B cell (primary cell): ENCODE data around the gene KIAA0319L. TPM values are rescaled to one million over a fixed set of nuclear protein-coding genes. Genes with fewer than 3 reads are reported as not detected.

Experiments used
- ATAC-seq: fragments of 200-7000 bp; cut with Tn5 transposase; one replicate; pipeline ENCODE4 v1.10.0; 2021; ENCODE audit warnings: low read depth, mild to moderate bottlenecking, moderate number of reproducible peaks, moderate library complexity
- CTCF ChIA-PET: fragments of 350-600 bp; sonication (Branson Sonifier 250); formaldehyde crosslinking; loops from one replicate; lab custom pipeline; 2021; ENCODE audit warnings: antibody characterized with exemption, inconsistent platforms; lab: Charles Lee
- POLR2A ChIA-PET: fragments of 350-600 bp; sonication (Branson Sonifier 250); formaldehyde crosslinking; loops from one replicate; lab custom pipeline; 2021; ENCODE audit warnings: antibody characterized with exemption; lab: Charles Lee
- DNase-seq: peaks from one replicate; pipeline ENCODE4 v3.0.0; 2013
- H2AFZ ChIP-seq: 2 replicates; pipeline ENCODE4 v1.6.1; 2012; ENCODE audit warnings: mild to moderate bottlenecking, low read depth, low read length; ENCODE audit not compliant: insufficient read depth, poor library complexity, severe bottlenecking
- H3K27ac ChIP-seq, 2 donors: 1 replicate in 1 of 2; 2 replicates in 1 of 2; pipeline ENCODE4 v1.5.1; 2012 to 2013; ENCODE audit warnings: low read length in 2 of 2, mild to moderate bottlenecking in 2 of 2, moderate library complexity in 1 of 2
- H3K27me3 ChIP-seq, 4 experiments: fragments of 200-600 bp in 1 of 4; sonication (generic) in 1 of 4; replicated peaks in 1 of 4; 1 replicate in 2 of 4; 2 replicates in 2 of 4; pipeline versions ENCODE4 v1.6.1 to v1.7.0; 2013 to 2016; ENCODE audit warnings: low read length in 3 of 4, mild to moderate bottlenecking in 2 of 4, mixed read lengths in 1 of 4, moderate library complexity in 1 of 4; ENCODE audit not compliant: insufficient read depth in 4 of 4, control insufficient read depth in 3 of 4; ENCODE audit errors: control extremely low read depth in 1 of 4
- H3K36me3 ChIP-seq, 2 experiments: replicated peaks in 1 of 2; 1 replicate in 1 of 2; 2 replicates in 1 of 2; pipeline versions ENCODE4 v1.6.1 to v1.7.1; 2013; ENCODE audit warnings: low read length in 1 of 2; ENCODE audit not compliant: insufficient read depth in 2 of 2, control insufficient read depth in 1 of 2; ENCODE audit errors: control extremely low read depth in 1 of 2, extremely low read depth in 1 of 2
- H3K4me1 ChIP-seq, 2 donors: fragments of 200-600 bp in 1 of 2; sonication (generic) in 1 of 2; 1 replicate in 1 of 2; 2 replicates in 1 of 2; pipeline versions ENCODE4 v1.5.1 to v1.6.1; 2013 to 2017; ENCODE audit warnings: low read length in 2 of 2; ENCODE audit not compliant: control insufficient read depth in 2 of 2, insufficient read depth in 2 of 2
- H3K4me2 ChIP-seq: replicated peaks from 2 replicates; pipeline ENCODE3; 2012; ENCODE audit warnings: mild to moderate bottlenecking, low read depth, low read length; ENCODE audit not compliant: poor library complexity, severe bottlenecking
- H3K4me3 ChIP-seq, 5 experiments: fragments of 200-600 bp in 1 of 5; sonication (generic) in 1 of 5; 1 replicate in 3 of 5; 2 replicates in 2 of 5; pipeline versions ENCODE4 v1.5.1 to v1.7.0; 2011 to 2016; ENCODE audit warnings: low read length in 4 of 5, mild to moderate bottlenecking in 4 of 5, low read depth in 2 of 5, control low read depth in 1 of 5, moderate library complexity in 1 of 5; ENCODE audit not compliant: insufficient read depth in 1 of 5; ENCODE audit errors: control extremely low read depth in 1 of 5, extremely low read depth in 1 of 5
- H3K79me2 ChIP-seq: fragments of 200-600 bp; sonication (generic); one replicate; pipeline ENCODE4 v1.6.0; 2016; ENCODE audit warnings: low read length; ENCODE audit not compliant: control insufficient read depth, insufficient read depth
- H3K9ac ChIP-seq: fragments of 200-600 bp; sonication (generic); 2 replicates; pipeline ENCODE4 v1.6.1; 2017; ENCODE audit warnings: mild to moderate bottlenecking, low read length, moderate library complexity
- H3K9me3 ChIP-seq, 3 donors: one replicate each; pipeline versions ENCODE4 v1.6.1 to v1.7.1; 2013; ENCODE audit warnings: low read length in 2 of 3; ENCODE audit not compliant: control insufficient read depth in 2 of 3, insufficient read depth in 1 of 3; ENCODE audit errors: control extremely low read depth in 1 of 3
- H4K20me1 ChIP-seq: 2 replicates; pipeline ENCODE4 v1.6.0; 2012; ENCODE audit warnings: mild to moderate bottlenecking, low read length; ENCODE audit not compliant: insufficient read depth, control insufficient read depth, poor library complexity, severe bottlenecking
- H3K27ac Mint-ChIP-seq: one replicate; pipeline ENCODE4 v1.8.0; 2021; ENCODE audit warnings: mixed read lengths
- H3K27me3 Mint-ChIP-seq: one replicate; pipeline ENCODE4 v1.8.0; 2021; ENCODE audit warnings: mixed read lengths
- H3K4me1 Mint-ChIP-seq: one replicate; pipeline ENCODE4 v1.8.0; 2021; ENCODE audit warnings: mixed read lengths
- H3K4me3 Mint-ChIP-seq: one replicate; pipeline ENCODE4 v1.8.0; 2021; ENCODE audit warnings: mixed read lengths
- H3K9me3 Mint-ChIP-seq: one replicate; pipeline ENCODE4 v1.8.0; 2022; ENCODE audit warnings: mixed read lengths; ENCODE audit not compliant: insufficient read depth
- CTCF ChIP-seq: fragments of 200-600 bp; IDR thresholded peaks from one replicate; pipeline ENCODE4 v1.8.0; 2022; ENCODE audit warnings: antibody characterized with exemption, mild to moderate bottlenecking
- EZH2 ChIP-seq: IDR thresholded peaks from 2 replicates; pipeline ENCODE4 v1.6.1; 2012; ENCODE audit warnings: borderline replicate concordance, low read depth, mild to moderate bottlenecking, moderate library complexity, low read length; ENCODE audit not compliant: insufficient read depth, poor library complexity, severe bottlenecking
- WGBS: methylation state at CpG from one replicate; pipeline ENCODE4 v1.1.5; 2013; ENCODE audit warnings: missing lambda C conversion rate; ENCODE audit not compliant: insufficient coverage; 5-methylcytosine and 5-hydroxymethylcytosine counted together
- intact Hi-C: fragments of 100-400 bp; cut with micrococcal nuclease; formaldehyde crosslinking; loops from one replicate; pipeline ENCODE4 v1.10.0; 2022
- polyA plus RNA-seq: library from polyadenylated mRNA; depleted of rRNA; stranded (reverse); fragments of >200 nt; gene quantifications from 2 replicates; pipeline ENCODE4 v1.2.3, GENCODE V29; 2012
- total RNA-seq, 2 donors: library from RNA; stranded (reverse); fragments of 120-200 nt in 1 of 2; gene quantifications; 1 replicate in 1 of 2; 2 replicates in 1 of 2; pipeline versions ENCODE4 v1.2.3 to v1.2.4, GENCODE V29; 2013 to 2022

Gene KIAA0319L
- total and polyA plus RNA-seq, 2 donors (not counting 1 experiment from before 2014, with no cell fraction given): 35.9 to 78.1 TPM

GRCh38 chr1:35554266-35555211, 2.7 kb downstream of the KIAA0319L start:
- H3K27ac Mint-ChIP-seq: no peak overlapping the region
- CTCF ChIA-PET: interaction anchor here (1.1 kb wide), 1 partner anchor 14 kb away, joined by 3 read pairs; no protein-coding TSS in a partner anchor
- H3K4me1 Mint-ChIP-seq: peaks cover 34% of the 10 kb centered on the region

More at GRCh38 chr1:35554266-35555211, 2.7 kb downstream of the KIAA0319L start:
- no peak overlapping the region for H3K9ac ChIP-seq
- WGBS: 96% methylated on average over 3 of the region's 7 CpGs
- H3K79me2 ChIP-seq: peaks cover 53% of the 10 kb centered on the region
- TF ChIP-seq EZH2 (no peak), CTCF (no peak)
- no peaks in the 10 kb centered on the region for H3K27me3 ChIP-seq
- H3K4me3 Mint-ChIP-seq: no peak overlapping the region
- no peak overlapping the region for H3K4me2 ChIP-seq
- H3K9me3 Mint-ChIP-seq: no peaks in the 10 kb centered on the region
- no peaks in the 10 kb centered on the region for H3K9me3 ChIP-seq
- DNase-seq (no peak), ATAC-seq (no peak)
- no peaks in the 10 kb centered on the region for H3K27me3 Mint-ChIP-seq
- H2AFZ ChIP-seq: no peak overlapping the region
- POLR2A ChIA-PET: no interaction called here
- peaks cover 9 to 28% of the 10 kb centered on the region in 2 experiments for H3K36me3 ChIP-seq
- H4K20me1 ChIP-seq: no peaks in the 10 kb centered on the region
- H3K4me3 ChIP-seq: no peak overlapping the region
- H3K4me1 ChIP-seq: peaks cover 15 to 26% of the 10 kb centered on the region in 2 donors
- intact Hi-C loops: loop anchor here (5.0 to 10.0 kb wide), 2 partner anchors 522 to 700 kb away; partner anchors contain the start of genes SMIM12 and ZMYM6
- H3K27ac ChIP-seq: no peak overlapping the region
